ENCODE data around the gene ZC3H14.

Gene ZC3H14

GRCh38 chr14:88613552-88614010 is 50.7 kb downstream of the ZC3H14 start:
- TF ChIP-seq CTCF (IDR thresholded peaks at IDR 0.05; ENCODE audit: extremely low read depth, insufficient read depth, missing control alignments) = no peak
- peak; percentile 16 for DNase-seq (ENCODE audit: low spot score)
- in situ Hi-C loops (cut with MboI; ENCODE audit: low pct_unique_long_range_greater_than_20kb, low sequenced_read_pairs, unreplicated experiment) = no loop called here

GRCh38 chr14:88614218-88614907 is 51.5 kb downstream of the ZC3H14 start:
- in situ Hi-C loops (cut with MboI; ENCODE audit: low pct_unique_long_range_greater_than_20kb, low sequenced_read_pairs, unreplicated experiment) = no loop called here
- peak; percentile 28 for DNase-seq (ENCODE audit: low spot score)
- TF ChIP-seq CTCF (IDR thresholded peaks at IDR 0.05; ENCODE audit: extremely low read depth, insufficient read depth, missing control alignments) = no peak

- DNase-seq (ENCODE audit: low spot score) = no peak
- TF ChIP-seq CTCF (IDR thresholded peaks at IDR 0.05; ENCODE audit: extremely low read depth, insufficient read depth, missing control alignments) = no peak
- in situ Hi-C loops (cut with MboI; ENCODE audit: low pct_unique_long_range_greater_than_20kb, low sequenced_read_pairs, unreplicated experiment) = no loop called here
These were observed 53.9 kb downstream of the ZC3H14 start for GRCh38 chr14:88616697-88617096.

GRCh38 chr14:88617479-88617878 is 54.6 kb downstream of the ZC3H14 start:
- in situ Hi-C loops (cut with MboI; ENCODE audit: low pct_unique_long_range_greater_than_20kb, low sequenced_read_pairs, unreplicated experiment) = no loop called here
- no peak for TF ChIP-seq CTCF (IDR thresholded peaks at IDR 0.05; ENCODE audit: extremely low read depth, insufficient read depth, missing control alignments)
- no peak for DNase-seq (ENCODE audit: low spot score)

GRCh38 chr14:88618476-88618875 is 55.6 kb downstream of the ZC3H14 start:
- TF ChIP-seq CTCF (IDR thresholded peaks at IDR 0.05; ENCODE audit: extremely low read depth, insufficient read depth, missing control alignments) = no peak
- DNase-seq (ENCODE audit: low spot score) = no peak
- in situ Hi-C loops (cut with MboI; ENCODE audit: low pct_unique_long_range_greater_than_20kb, low sequenced_read_pairs, unreplicated experiment) = no loop called here

- in situ Hi-C loops (cut with MboI; ENCODE audit: low pct_unique_long_range_greater_than_20kb, low sequenced_read_pairs, unreplicated experiment) = no loop called here
- TF ChIP-seq CTCF (IDR thresholded peaks at IDR 0.05; ENCODE audit: extremely low read depth, insufficient read depth, missing control alignments) = no peak
- DNase-seq (ENCODE audit: low spot score) = no peak
These were observed 58.3 kb downstream of the ZC3H14 start for GRCh38 chr14:88621100-88621499.

Data from GM13977 (cell line).